Activated CD4-positive, alpha-beta T cell treated with anti-CD3 and anti-CD28 coated beads for 24 hours (primary cell): ENCODE data around the gene PLAAT2.
"Not testable (repeated sequence)": the region's sequence is repeated elsewhere in the genome, so short reads cannot be mapped to it uniquely, and the experiment has no call there.

ENCODE experiments used
- DNase-seq, 2 donors: peaks; one replicate each; pipeline ENCODE4 v3.0.0-alpha.2; 2020; ENCODE audit warnings: low read depth in 2 of 2

Gene PLAAT2

DNA sequence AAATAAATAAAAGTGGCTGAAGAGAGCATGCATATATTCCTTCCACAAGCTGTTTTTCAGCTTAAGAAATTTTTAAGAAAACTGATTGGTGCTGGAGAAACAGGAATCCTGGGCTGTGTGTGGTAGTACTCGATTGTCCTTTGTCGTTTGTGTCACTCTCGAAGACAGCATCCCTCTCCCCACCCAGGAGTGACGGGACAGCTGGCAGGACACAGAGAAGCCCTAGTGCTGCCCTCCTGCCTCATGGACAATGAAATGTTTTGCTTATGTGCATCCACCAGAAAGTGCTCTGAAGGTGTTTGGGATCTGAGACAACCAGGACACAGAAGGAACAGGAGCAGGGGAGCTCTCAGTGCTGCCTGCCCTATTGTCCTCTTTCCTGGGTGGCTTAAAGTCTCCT, 13.8 kb downstream of the PLAAT2 start:
- DNase-seq, result no peak

DNA sequence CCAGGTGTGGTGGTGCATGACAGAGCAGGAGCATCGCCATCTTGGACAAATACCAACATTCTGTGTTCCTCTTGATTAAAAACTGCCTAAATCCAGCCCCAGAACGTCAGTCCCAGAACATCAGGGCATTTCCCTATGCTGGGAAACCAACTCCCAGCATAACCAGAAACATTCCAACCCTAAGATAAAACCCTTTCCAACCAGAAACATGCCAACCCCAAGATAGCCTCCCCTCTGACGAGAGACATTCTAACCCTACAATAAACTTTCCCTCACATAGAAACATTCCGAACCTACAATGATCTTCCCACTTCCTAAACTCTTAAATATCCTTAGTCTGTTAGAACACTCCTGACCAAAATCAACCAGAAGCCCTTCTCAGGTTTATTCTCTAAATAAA, 15.0 kb downstream of the PLAAT2 start:
- no peak for DNase-seq

DNA sequence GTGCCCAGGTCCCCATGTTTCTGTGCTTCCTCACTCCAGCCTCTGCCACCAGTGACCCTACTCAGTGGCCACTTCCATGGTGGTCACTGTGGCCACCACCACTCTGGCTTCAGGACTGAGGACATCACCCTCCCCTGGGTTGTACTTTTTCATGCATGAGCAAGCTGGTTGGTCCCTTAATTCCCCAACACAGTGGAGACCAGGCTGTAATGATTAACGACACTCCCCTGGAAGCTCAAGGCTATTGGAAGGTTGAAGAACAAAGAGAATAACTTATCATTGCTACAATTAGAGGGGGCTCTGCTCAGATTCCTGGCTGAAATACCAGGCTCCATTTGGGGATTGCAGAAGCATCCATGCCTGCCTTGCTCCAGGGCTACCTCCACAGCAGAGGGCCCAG, 16.1 kb downstream of the PLAAT2 start:
- no peak for DNase-seq

DNA sequence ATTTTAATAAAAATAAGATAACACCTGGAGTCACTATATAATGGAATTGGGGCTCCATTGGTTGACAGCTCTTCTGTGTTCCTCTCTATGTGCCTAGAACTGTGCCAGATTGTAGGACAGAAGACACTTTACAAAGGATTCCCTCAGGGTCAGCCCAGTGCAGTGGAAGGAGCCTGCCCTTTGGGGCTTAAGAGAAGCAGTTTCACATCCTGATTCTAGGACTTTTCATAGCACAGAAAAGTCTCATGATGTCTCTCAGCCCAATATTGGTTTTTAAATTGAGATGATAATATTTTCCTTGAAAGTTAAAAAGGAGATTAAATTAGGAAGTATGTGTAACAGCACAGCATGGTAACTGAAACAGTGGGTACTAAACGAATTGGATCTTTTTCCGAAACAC, 19.5 kb downstream of the PLAAT2 start:
- no peak for DNase-seq

DNA sequence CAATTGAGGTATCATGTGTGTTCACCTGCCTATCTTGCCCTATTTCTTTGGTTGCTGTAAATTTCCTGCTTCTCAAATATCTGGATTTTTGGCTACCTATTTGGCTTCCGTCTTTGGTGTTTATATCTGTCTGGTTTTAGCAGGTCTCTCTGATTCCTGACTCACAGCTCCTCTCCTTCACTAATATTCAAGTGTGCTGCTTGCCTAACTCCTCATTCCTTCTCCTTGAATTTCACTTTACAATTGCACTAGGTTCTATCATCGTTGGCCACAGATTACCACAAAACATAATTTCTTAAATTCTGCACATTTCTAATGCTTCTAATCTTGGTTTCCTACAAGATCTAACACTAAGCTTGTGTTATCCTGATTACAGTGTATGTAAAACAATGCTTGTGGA, 20.7 kb downstream of the PLAAT2 start:
- DNase-seq, result not testable (repeated sequence)

DNA sequence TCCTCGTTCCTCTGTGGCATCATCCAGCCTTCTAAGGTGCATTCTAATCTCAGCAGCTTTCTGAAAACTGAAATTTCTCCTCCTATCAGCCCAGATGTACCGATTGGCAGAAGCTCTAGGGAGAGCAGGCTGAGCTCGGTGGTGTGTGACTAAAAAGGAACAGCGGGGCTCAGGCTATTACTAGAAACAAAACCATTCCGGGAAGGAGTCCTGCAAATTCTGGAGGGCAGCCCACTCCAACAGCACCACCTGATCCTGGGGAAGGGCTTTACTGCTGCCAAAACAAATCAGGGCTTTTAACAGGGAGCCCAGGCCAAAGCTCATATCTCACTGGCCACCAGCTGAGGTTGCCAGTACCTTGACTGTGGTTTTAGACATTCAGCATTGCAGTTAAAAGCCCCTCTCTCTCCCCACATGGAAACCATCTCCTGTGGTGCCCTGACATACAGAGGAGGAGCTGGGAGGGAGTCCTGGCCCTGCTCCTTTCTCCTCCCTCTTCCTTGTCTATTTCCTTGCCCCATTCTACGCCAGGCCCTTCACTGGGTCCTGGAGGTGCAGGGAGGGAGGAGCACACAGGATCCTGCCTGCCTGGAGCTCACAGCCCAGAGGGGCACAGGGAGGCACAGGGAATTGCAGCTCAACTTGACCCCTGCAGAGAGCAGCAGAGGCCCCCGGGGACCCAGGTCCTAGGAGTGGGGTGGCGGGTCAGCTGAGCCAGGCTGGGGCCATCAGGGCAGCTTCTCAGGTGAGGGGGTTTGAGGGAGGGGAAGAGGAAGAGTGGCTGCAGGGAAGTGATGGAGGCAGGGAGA, 25.7 kb downstream of the PLAAT2 start:
- no peak for DNase-seq

DNA sequence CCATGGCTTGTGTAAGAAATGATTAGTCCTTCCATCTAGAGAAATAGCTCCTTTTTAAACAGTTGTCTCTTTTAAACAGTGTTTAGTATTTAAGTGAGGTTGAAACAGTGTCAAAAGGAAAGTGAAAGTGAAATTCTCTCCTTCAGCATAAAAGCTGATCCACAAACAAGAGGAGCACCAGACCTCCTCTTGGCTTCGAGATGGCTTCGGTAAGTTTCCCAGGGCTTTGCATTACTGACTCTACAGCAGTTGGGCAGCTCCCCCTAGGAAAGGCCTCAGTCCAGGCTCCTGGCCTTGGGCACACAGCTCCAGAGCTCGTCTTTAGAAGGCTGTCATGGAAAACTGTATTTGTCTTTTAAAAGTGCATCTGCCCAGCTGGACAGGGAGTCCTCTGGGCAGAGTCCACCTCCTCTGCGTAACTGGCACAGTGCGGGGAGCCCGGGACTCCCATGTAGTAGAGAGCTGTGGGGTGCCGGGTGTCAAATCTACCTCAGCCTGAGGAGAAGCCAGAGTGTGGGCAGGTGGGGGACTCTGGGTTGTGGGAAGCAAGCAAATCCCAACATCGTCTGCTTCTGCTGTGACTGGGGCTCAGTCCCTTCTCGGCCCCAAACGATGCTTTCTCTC, 26.4 kb downstream of the PLAAT2 start, which contains the start of gene PLAAT4:
Gene PLAAT4 (plus strand): TSS at position 140 of the 624 bp plus-strand sequence. CDS start 61 bp downstream, at position 201.
- no peak for DNase-seq

DNA sequence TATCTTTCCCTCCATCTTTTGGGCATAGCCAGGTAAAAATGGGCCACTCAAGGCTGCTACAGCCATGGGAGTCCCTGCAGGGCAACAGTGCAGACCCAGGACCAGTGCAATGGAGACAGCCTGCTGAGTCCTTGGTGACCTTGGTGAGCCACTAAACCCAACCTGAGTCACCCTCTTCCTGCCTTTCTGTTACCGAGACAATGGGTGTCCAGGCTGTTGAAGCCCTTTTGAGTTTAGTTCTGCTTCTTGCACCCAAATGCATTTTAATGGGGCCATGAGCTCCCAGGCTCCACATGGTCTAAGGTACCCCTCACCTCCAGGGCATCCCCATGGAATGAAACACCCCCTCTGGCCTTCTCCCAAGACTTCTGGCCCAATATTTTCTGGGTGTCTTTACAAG, 27.4 kb downstream of the PLAAT2 start:
- no peak for DNase-seq

DNA sequence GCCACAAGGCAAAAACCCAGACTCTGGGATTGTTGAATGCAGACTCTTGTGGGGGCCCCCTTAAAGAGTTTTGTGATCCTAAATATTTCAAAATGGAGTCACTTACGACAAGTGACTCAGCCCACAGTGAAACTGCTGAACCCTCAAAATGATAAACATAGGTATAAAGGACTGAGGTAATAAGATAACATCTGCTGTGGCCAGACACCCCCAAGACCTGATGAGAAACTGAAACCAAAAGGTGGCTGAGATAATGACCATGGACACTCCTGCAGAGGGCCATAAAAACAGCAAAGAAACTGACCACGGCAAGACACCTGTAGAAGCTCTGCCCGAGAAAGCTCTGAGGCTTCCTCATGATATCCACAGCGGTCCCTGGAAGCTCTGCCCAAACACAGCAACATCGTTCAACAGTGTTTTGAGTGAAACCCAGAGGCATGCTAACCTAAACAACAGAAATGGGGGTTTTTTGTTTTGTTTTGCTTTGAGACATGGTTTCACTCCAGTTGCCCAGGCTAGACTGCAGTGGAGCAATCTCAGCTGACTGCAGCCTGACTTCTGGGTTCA, 28.2 kb downstream of the PLAAT2 start:
- DNase-seq, result no peak

DNA sequence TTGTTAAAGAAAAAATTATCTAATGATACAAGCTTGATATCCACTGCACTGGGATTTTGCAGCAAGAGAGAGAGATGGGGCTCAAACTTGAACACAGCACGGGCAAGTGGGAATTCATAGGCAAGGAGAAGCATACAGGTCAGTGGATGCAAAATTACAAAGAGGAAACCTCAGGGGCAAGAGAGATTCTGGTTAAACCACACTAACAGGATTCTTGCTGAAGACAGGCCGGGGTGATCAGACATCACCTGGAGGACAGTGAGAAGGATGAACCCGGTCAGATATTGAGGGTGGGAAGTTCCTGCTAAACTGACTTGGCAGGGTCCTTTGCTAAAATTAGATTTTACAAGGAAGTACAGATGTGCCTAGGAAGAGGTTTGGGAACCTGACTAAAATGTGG, 29.1 kb downstream of the PLAAT2 start:
- DNase-seq, result no peak

DNA sequence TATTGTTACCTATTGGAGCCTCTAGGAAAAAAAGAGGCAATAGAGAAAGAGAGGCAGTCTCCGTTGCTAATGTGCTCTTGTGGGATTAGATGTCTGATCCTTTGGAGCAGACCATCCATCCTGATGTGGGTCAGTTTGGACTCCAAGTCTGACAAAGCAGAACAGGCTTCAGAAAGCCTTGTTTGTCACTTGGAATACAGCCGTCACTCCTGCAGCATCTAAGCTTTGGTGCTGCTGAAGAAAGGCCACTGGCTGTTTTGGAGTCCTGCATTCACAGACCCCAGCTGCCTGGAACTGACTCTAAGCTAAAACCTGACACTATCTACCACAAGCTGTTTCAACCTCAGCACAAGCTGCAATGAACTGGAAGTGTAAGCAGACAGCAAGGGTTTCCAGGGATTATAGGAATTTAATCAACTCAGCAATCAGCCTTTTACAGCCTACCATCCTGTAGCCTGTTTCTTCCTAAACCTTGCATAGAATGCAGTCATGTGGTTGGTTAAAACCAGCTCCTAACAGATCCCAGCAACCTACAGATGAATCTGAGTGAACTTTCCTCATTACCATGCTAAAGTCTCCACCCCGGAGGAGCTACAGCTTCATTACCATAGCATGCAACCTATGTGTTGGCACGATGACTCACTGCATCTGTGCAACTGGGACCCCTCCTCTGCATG, 30.2 kb downstream of the PLAAT2 start:
- no peak for DNase-seq

DNA sequence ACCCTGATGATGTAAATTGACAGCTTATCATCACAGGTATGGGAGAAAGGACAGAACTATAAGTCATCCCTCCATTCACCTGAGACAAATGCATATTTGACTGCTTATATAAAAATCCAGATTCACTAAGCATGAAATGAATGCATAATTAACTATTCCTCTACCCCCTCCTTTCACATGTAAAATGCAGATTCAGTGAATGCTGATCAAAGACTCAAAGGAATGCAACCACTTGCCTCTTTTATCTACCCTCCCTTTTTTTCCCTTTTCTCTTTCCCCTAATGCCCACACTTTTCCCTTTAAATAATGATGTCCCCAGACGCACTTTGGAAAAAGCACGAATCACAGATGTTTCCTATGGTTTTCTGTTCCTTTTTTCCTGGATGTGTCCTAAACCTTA, 31.1 kb downstream of the PLAAT2 start:
- DNase-seq, result no peak

DNA sequence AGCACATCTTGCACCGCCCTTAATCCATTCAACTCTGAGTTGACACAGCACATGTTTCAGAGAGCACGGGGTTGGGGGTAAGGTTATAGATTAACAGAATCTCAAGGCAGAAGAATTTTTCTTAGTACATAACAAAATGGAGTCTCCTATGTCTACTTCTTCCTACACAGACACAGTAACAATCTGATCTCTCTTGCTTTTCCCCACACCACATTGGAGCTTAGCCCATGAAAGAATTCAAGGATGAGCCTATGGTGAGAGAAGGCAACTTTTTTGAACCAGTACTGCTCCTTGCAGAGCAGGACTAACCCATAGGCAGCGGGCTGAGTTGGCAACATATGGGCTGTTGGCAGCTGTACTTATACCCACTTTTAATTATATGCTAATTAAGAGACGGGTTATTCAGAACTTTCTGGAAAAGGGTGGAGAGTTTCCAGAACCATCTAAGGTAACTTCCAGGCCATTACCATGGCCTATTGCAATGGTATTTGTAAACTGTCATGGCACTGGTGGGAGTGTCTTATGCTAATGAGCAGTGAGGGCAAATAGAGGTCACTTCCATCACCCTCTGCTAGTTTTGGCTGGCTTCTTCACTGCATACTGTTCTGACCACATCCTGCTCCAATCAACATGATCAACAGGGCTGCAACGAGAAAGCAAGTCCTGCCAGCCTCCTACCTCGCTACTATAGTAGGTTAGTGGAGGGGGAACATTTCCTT, 31.9 kb downstream of the PLAAT2 start:
- not testable (repeated sequence) for DNase-seq

DNA sequence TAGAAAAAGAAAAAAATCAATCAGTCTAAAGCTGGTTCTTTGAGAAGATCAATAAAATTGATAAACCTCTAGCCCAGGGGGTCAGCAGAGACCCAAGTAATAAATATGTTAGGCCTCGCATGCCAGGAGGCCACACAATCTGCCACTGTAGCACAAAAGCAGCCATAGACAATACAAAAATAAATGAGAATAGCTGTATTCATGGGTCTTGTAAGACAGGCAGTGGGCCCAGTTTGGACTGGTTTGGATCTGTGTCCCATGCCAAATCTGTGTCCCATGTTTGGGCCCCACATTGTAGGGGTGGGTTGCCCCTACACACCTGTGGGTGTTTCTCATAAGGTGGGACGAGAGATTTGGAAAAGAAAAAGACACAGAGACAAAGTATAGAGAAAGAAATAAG, 33.2 kb downstream of the PLAAT2 start:
- DNase-seq, result no peak

DNA sequence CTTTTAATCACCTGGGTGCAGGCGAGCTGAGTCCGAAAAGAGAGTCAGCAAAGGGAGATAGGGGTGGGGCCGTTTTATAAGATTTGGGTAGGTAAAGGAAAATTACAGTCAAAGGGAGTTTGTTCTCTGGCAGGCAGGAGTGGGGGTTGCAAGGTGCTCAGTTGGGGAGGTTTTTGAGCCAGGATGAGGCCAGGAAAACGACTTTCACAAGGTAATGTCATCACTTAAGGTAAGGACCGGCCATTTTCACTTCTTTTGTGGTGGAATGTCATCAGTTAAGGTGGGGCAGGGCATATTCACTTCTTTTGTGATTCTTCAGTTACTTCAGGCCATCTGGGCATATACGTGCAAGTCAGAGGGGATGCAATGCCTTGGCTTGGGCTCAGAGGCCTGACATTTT, 33.8 kb downstream of the PLAAT2 start:
- DNase-seq, result not testable (repeated sequence)

DNA sequence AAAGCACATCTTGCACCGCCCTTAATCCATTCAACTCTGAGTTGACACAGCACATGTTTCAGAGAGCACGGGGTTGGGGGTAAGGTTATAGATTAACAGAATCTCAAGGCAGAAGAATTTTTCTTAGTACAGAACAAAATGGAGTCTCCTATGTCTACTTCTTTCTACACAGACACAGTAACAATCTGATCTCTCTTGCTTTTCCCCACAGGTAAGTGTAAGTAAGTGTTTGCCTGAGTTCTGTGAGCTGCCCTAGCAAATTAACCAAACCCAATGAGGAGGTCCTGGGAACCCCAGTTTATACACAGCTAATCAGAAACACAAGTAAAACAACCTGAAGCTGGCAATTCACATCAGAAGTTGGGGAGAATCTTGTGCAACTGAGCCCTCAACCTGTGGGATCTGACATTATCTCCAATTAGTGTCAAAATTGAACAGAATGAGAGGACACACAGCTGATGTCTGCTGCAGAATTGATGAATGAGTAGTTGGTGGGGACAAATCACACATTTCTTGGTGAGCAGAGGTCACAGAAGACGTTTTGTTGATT, 34.4 kb downstream of the PLAAT2 start:
- not testable (repeated sequence) for DNase-seq

DNA sequence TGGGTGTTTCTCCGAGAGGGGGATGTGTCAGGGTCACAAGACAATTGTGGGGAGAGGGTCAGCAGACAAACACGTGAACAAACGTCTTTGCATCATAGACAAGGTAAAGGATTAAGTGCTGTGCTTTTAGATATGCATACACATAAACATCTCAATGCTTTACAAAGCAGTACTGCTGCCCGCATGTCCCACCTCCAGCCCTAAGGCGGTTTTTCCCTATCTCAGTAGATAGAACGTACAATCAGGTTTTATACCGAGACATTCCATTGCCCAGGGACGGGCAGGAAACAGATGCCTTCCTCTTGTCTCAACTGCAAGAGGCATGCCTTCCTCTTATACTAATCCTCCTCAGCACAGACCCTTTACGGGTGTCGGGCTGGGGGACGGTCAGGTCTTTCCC, 35.0 kb downstream of the PLAAT2 start:
- DNase-seq, result not testable (repeated sequence)

DNA sequence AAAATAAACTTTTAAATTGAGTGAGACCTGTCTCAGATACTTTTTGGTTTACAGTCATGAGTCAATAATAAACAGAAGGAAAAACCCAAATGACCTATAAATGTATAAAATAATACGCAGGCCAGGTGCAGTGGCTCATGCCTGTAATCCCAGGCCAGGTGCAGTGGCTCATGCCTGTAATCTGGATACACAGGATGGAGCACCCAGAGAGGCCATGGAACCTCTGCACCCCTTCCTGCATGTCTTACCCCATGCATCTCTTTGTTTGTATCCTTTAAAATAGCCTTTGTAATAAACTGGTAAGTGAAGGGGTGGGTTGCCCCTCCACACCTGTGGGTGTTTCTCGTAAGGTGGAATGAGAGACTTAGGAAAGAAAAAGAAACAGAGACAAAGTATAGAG, 35.5 kb downstream of the PLAAT2 start:
- no peak for DNase-seq

DNA sequence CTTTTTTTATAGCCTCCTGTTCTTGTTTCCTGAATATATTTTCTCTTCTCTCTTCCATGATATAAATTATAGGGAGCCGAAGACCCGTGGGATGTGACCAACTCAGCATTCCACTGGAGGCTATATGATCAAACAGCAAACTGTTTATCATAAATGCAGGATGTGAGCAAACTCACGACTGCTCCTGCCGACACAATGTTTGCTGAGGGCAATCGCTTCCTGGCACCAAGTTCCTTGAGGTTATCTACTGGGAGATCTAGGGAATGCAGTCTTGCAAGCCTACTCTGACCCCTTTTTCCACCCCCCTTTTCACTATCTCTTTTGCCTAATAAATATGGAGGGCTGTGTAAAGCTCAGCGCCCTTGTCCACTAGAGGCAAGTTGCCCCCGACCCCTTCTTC, 40.0 kb downstream of the PLAAT2 start:
- DNase-seq, result no peak

DNA sequence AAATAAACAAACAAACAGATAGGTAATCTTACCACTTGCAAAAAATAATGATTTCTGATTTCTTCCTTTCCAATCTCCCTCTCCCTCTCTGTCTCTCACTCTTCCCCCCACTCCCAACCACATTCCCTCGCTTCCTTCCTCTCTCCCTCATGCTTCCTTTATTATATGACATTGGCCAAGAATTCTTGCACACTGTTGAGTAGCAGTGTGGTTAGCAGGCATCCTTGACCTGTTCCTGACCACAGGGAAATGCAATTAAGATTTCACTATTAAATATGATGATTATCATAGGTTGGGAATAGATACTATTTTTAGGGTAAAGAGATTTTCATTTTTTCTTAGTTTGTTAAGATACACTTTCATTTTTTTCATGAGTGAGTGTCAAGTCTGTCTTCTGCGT, 41.3 kb downstream of the PLAAT2 start:
- DNase-seq, result no peak

DNA sequence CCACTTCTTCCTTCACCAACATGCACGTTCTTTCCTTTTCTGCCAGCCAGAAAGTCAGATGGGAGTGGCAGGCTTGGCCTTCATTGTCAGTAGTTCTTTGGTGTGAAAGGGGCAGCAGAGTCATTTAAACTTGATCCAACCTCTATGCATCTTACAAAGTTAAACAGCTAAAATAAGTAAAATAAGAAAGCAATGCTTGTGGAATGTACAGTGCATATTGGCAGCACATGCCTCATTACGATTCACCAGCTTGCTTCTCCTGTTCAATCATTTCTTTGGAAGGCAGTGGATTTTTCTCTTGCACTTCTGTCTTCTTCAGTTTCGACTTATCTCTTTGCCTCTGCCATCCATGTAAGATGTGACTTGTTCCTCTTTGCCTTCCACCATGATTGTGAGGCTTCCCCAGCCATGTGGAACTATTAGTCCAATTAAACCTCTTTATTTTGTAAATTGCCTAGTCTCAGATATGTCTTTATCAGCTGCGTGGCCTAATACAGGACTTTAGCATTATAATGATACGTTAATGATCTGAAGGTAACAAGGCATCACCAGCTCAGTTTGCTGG, 42.5 kb downstream of the PLAAT2 start:
- no peak for DNase-seq
